DMS 273 (cell line): ENCODE data around the gene SLC4A5.

Experiments
- DNase-seq: peaks from one replicate; lab custom pipeline; 2025; ENCODE audit not compliant: unreplicated experiment; lab: John Stamatoyannopoulos, UW

Gene SLC4A5, protein sequence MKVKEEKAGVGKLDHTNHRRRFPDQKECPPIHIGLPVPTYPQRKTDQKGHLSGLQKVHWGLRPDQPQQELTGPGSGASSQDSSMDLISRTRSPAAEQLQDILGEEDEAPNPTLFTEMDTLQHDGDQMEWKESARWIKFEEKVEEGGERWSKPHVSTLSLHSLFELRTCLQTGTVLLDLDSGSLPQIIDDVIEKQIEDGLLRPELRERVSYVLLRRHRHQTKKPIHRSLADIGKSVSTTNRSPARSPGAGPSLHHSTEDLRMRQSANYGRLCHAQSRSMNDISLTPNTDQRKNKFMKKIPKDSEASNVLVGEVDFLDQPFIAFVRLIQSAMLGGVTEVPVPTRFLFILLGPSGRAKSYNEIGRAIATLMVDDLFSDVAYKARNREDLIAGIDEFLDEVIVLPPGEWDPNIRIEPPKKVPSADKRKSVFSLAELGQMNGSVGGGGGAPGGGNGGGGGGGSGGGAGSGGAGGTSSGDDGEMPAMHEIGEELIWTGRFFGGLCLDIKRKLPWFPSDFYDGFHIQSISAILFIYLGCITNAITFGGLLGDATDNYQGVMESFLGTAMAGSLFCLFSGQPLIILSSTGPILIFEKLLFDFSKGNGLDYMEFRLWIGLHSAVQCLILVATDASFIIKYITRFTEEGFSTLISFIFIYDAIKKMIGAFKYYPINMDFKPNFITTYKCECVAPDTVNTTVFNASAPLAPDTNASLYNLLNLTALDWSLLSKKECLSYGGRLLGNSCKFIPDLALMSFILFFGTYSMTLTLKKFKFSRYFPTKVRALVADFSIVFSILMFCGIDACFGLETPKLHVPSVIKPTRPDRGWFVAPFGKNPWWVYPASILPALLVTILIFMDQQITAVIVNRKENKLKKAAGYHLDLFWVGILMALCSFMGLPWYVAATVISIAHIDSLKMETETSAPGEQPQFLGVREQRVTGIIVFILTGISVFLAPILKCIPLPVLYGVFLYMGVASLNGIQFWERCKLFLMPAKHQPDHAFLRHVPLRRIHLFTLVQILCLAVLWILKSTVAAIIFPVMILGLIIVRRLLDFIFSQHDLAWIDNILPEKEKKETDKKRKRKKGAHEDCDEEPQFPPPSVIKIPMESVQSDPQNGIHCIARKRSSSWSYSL

DNA sequence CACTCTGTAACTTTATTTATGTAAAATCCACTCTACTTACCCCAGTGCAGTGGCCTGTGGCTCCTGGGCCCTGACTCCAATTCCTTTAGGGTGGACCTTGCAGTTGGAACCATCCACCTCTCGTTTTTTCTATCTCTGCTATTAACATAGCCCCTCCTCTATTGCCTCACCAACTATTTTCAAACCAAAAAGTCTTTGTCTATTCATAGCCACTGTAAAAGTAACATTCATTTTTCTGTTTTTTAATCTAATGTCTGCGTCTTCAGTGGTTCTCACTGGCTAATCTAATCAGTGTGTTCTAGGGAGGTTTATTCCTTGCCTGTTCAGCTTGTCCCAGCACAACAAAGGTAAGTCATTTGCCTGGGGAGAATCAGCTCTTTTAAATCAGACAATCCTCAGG, at the start of gene SLC4A5:
SLC4A5 (minus strand) TSS at position 101 of the 400 bp plus-strand sequence. CDS start 28,393 bp downstream, outside the sequence.
- DNase-seq: no peak

DNA sequence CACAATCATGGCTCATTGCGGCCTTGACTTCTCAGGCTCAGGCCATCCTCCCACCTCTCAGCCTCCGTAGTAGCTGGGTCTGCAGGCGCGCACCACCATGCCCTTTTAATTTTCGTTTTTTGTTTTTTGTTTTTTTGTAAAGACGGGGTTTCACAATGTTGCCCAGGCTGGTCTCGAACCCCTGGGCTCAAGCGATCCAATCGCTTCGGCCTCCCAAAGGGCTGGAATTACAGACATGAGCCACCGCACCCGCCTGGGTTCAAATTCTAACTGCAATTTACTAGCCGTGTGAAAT, 49.2 kb upstream of the SLC4A5 start:
- DNase-seq: no peak

DNA sequence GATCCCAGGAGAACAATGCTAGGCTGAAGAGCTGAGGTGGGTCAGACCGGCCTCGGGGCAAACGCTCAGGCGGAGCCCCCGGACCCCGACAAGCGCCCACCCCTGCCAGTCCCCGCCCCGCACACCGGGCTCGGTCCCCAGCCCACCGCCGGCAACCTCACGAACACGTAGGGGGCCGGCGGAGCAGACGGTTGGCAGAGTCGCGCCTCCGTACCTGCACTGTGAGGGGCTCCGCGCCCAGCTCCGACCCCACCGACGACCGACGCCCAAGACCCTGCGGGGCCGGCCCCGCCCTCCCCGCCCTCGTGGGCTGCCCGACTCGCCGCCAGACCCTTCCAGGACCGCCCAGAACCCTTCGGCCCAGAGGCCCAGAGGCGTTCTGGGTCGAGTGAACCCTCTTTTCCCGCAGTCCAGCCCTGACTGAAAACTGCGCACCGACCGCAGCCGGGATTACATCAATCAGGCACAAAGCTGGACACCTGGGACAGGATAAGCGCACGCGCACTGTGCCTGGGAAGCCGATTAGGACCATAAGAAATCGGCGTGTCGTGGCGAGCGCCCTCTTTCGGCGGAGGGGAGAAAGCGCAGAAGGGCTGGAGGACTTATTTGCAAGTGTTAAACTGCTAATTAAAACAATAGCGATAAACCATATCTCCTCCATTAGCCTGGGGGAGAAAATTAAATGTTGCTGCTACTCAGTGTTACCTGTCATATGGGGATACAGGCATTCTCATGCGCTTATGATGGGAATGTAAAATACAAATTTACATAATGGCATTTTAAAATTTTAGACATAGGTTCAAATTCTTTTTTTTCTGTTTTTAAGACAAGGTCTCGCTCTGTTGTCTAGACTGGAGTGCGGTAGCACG, 48.6 kb upstream of the SLC4A5 start:
- peak; percentile 96 for DNase-seq

DNA sequence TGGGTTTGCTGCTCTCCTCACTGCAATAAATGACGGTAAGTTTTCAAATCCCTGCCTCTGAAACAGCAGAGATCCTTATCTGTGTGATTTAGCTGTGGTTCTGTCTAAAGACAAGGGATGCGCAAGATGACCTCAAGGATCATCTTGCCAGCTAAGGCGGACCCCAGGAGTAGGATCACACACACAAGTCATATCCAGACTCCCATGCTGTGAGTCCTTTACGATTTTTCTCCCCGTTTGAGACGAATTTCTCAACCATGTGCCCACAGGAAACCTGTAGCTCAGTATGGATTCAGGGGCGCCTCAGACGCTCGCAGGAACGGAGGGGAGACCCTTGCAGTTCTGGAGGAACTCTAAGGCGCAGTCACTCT, 48.0 kb upstream of the SLC4A5 start:
- peak; percentile 66 for DNase-seq

DNA sequence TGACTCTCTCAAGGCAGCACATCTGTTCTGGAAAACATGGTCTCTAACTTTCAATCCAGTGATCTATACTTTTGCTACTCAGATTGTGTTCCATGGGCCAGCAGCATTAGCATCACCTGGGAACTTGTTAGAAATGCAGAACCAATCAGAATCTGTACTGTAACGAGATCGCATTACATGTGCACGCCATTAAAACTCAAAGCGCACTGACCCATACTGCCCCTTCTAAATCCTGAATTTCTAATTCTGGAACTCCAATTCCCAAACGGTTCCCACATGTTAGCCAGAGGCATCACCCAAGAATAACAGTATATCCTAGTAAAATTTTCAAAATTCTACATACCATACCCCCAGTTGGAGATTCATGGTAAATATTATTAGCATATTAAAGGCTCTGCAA, 47.4 kb upstream of the SLC4A5 start:
- DNase-seq: no peak

DNA sequence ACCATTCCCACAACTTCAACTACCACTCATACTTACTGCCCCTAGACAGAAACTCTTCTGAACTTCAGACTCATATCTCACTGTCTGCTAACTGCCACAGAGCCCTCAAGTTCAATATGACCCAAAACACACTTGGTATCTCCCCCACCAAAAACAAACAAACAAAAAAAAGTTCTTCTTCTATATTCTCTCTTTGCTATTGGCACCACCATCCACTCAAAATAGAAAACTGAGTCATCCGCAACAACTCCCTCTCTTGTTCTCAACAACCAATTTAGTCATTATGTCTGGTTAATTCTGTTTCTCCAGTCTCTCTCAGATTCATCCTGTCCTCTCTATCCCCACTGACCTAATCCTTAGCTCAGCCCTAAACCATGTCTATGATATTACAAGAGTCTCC, 44.1 kb upstream of the SLC4A5 start:
- DNase-seq: no peak

DNA sequence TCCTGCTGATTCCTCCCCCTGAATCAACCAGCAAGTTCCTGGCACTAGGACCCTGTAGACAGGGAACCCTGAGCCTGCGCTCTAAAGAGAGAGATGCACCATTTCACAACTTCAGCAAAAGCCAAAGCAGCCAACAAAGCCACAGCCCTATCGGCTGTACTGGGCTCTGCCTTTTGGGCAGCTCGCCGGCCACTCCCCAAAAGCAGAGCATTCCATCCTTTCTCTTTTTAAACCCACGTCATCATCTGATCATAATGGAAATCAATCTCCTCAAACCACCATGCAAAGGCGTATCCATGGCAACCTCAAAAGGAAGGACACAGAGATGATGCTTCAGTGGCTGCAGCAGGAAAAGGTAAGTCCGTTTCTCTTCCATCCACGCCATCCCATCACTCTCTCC, 42.2 kb upstream of the SLC4A5 start:
- no peak for DNase-seq

DNA sequence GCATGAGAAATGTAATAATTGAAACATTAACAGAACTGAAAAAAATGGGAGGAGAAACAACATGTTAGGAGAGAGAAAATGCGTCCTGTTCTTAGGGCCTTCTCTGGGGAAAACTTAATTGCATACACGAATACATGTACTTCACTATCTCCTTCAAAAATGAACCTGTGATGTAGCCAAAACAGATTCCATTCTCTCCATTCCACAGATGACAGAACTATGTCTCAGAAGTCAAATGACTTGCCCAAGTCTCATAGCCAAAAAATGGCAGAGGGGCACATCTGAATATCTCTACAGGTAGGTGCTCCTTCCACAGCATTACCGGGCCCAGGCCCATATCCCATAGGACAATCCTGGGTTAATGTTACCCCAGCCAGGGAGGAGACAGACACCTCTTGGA, 40.8 kb upstream of the SLC4A5 start:
- DNase-seq: no peak

DNA sequence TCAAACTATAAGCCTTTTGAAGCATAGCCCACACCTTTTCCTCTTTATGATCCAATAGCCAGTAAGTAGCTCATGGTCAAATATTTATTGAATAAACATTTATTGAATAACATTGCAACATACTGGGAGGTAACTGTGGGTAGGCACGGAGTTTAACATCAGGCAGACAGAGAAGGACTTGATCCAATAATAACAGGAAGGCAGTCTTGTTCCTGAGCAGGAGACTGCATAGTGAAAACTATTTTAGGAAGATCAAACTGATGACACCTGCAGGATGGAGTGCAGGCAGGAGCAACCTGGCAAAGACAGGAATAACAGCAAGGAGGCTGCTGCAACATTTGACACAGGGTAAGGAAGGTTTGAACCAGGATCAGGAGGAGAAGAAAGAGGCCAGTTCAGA, 40.0 kb upstream of the SLC4A5 start:
- DNase-seq: no peak

DNA sequence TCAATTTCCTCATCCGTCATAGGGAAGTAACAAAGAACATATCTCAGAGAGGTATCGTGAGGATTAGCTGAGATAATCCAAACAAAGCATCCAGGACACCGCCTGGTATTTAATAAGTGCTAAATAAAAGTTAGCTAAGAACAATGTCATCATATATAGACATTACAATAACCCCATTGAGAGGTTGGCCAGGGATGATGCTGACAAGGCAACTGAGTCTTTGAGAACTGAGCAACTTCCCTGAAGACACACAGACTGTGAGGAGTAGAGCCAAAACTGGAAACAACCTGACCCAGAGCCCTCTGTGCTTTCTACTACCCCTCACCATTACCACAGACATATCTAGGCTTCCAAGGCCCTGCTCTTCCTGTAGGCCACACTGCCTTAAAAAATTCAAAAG, 38.5 kb upstream of the SLC4A5 start:
- no peak for DNase-seq

DNA sequence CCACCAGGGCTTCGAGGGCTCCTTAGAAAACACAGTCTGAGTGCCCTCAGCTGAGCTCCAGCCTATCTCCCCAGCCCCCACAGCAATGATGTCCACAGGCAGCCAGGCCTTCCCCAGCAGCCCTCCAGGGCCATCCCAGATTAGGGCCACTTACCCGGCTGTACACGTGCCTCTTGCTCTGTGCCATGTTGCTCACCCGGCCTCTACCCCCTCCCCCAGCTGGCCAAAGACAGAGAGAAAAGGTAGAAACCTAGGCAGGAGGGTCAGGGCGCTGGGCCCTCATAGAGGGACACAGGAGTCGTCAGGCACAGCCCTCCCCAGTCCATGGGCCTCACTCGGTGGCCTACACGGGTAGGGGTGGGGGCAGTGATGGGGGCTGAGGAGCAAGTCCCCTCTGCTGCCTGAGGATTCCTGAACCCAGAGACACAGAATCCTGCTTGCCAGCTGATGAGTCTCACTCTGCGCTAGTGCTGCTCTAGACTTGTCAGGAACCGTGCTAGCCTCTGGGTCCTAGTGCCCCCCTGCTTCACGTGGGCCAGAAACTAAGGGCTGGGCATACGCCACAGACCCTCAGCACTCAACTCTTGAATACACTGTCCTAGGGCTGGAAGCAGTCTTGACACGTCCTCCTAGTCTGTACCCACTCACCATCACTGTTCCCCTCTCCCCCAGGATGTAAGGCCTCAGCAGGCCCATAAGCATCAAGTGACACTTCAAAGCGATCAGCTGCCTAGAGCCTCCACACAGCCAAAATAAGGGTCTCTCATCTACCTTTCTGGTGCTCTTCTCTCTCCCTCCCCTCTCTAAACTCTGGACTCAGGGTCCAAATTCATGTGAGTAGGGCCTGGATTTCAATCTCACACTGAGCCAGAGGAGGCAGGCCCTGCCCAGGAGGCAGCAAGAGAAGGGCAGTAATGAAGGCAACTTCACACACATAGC, 36.9 kb upstream of the SLC4A5 start, which contains the start of gene DCTN1:
DCTN1 (minus strand) TSS at position 461 of the 939 bp plus-strand sequence; CDS start at position 187, 274 bp downstream.
- peak; percentile 51 for DNase-seq

DNA sequence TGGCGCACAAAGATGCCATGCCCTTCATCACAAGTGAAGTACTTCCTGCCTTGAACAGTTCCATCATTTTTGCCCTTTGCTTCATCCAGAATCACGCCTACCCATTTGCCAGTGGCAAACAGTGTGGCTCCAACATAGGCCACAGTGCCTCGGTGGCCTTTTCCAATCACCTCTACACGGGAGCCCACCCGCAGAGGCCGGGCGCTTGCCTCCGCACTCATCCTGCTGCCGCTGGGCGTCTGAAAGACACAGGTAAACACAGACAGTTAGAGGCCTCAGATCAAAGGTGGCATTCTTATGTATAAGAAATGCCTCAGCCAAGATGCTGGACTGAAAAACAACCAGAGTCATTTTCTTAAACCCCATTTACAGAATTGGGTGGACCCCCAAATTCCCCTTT, 34.8 kb upstream of the SLC4A5 start:
- DNase-seq: no peak

DNA sequence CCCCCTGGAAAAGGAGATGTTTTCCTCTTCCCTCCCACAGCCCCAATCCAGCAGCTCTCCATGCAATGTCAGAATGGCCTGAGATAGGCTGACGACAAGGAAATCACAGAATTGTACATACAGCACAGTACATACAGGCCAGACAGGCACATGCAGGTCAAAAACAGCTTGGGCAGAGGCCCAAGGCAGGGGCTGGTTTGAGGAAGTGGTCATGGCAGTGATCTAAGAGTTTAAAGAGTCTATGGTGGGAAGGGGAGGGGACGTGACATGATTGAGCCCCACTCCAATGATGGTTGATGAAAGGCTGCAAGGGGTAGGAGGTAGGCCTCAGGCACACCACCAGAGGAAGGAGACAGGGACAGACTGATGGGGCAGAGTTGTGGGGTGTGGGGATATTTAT, 32.6 kb upstream of the SLC4A5 start:
- DNase-seq: no peak

DNA sequence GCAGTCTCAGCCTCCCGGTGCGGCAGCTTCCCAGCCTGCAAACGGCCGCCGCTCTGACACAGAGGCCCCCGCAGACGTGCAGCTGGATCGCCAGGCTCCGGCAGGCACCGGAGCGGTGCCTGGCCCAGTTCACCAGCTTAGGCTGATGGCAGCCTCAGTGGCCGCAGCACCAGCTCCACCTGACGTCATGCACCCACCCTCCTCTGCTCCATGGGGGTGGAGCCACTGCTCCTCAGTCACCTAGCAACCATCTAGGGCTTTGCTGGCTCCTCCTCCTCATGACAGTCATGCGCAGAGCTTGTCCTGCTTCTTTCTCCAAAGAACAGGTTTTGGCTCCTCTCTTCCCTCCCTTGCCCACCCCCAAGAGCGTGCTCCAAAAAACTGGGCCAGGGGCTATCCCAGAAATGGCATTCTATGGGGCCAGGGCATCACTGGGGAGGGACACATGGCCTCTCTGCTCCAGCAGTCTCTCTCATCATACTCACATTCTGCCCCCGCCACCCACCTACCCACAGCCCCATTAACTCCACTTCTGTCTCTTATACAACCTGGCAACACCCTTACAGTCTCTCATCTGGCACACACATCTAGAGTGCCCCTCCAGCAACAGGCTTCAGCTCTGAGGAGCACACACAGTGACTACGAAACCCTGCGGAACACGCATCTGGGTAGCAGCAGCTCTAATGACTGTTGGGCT, 31.4 kb upstream of the SLC4A5 start:
- DNase-seq: peak; percentile 88

DNA sequence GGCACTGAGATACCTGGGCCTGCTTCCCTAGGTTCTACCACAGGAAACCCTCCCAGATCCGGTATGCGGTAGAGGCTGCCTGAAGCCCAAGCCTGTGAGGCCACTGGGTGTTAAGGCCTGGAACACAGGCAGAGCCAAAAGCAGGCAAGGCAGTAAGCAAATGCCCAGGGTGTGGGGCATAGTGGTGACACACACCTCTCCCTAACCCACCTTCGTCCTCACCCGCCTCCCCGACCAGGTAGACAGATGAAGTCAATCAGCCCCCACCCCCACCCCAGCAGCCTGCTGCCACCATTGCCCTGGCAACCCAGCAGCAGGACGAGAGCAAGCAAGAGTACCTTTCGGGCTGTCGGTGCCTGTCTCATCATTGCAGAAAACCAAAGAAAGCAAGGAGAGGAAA, 30.8 kb upstream of the SLC4A5 start:
- no peak for DNase-seq

DNA sequence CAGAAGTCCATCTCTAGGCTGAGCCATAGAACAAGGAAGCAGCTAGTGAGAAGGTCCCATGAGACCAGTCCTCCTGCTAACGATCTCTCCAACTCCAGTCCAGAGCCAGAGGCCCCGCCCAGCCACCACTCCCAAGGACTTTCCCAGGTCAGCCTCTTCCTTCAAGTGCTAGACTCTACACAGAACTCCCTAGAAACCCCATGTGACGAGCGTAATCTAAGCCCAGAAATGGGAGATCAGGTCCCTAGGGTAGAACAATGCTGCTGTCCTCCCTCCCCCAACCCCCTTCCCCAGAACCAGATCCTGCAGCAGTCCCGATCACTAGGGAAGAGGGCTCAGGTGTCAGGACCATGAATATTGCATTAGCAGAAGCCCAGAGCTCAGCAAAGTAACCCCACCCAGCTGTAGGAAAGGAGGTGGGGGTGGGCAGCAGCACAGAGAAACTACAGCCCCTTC, 30.0 kb upstream of the SLC4A5 start:
- DNase-seq: peak; percentile 56

DNA sequence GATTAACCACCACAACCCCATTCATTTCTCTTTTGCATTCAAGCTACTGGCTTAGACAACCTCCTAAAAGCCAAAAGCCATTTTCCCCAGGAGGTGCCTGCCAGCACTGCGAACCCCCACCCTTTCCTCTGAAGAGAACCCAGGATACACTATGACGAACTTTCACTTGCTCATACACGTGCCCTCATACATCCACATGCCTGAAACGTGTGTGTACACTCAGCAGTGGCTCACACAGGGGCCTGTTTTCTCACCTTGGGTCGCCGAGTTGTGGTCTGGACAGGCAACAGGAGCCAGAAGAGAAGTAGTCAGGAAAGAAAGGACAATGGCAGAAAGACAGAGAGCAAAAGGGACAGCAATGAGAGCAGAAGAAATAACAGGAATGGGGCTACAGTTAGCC, 29.5 kb upstream of the SLC4A5 start:
- DNase-seq: no peak

DNA sequence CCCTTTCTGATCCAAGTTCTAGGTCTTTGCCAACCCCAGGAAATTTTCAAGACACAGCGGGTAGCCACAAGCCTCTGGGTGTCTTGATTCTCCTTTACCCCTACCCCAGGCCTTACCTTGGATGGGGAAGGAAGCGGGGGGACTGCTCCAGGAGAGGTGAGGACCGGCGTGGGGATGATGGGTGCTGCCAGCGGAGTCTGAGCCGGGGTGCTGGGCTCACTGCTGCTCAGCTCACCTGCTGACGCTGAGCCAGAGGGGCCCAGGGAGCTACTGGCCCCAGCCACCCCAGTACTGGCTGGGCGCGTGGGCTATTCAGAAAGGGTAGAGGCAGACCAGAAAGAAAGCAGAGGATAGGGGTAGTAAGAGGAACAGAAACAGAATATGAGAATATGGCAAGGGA, 28.2 kb upstream of the SLC4A5 start:
- no peak for DNase-seq

DNA sequence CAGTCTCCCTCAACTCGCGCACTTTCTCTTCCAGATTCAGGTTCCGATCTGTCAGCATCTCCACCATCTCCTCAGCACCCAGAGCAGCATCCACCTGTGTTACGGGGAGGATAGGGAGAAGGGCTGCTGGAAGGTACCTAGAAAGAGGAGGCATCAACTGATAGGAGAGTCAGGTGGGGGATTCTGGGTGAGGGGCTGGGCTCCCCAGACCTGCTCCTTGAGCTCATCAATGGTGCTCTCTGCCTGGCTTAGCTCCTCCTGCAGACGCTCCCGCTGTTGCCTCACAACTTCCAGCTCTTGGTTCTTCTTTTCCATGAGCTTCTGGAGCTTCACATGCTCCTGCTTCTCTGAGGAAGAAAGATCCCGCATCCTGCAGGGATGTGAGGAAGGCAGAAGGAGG, 26.8 kb upstream of the SLC4A5 start:
- no peak for DNase-seq
